GM23338 (cell line): ENCODE results near the gene SCN4B. TPM values are rescaled to one million over a fixed set of nuclear protein-coding genes. Genes with fewer than 3 reads are reported as not detected.

Experiments
- ATAC-seq: fragments of 200-7000 bp; cut with Tn5 transposase; 3 replicates; pipeline ENCODE4 v1.9.1; 2020
- DNase-seq: peaks from one replicate; pipeline ENCODE4 v3.0.0-alpha.2; 2015; ENCODE audit warnings: low spot score
- H2AFZ ChIP-seq: fragments of 200-600 bp; sonication (generic); 2 replicates; pipeline ENCODE4 v1.8.0; 2016; ENCODE audit warnings: antibody characterized with exemption, mild to moderate bottlenecking, moderate library complexity
- H3F3A ChIP-seq: fragments of 200-600 bp; sonication (generic); replicated peaks from 2 replicates; pipeline ENCODE4 v1.8.0; 2017; ENCODE audit warnings: antibody characterized with exemption, mixed run types, low read depth
- H3K27ac ChIP-seq: fragments of 200-600 bp; sonication (generic); 2 replicates; pipeline ENCODE4 v1.6.1; 2016; ENCODE audit warnings: low read depth
- H3K27me3 ChIP-seq: fragments of 200-600 bp; sonication (generic); 2 replicates; pipeline ENCODE4 v1.8.0; 2016; ENCODE audit warnings: mild to moderate bottlenecking, mixed run types, moderate library complexity; ENCODE audit not compliant: insufficient read depth
- H3K36me3 ChIP-seq: fragments of 200-600 bp; sonication (generic); 2 replicates; pipeline ENCODE4 v1.8.0; 2016; ENCODE audit warnings: mild to moderate bottlenecking; ENCODE audit not compliant: insufficient read depth
- H3K4me1 ChIP-seq: fragments of 200-600 bp; sonication (generic); 2 replicates; pipeline ENCODE4 v1.8.0; 2016; ENCODE audit warnings: mild to moderate bottlenecking, moderate library complexity; ENCODE audit not compliant: insufficient read depth
- H3K4me2 ChIP-seq: fragments of 200-600 bp; sonication (generic); 2 replicates; pipeline ENCODE4 v1.7.1; 2017; ENCODE audit warnings: mixed run types
- H3K4me3 ChIP-seq: fragments of 200-600 bp; sonication (generic); 2 replicates; pipeline ENCODE4 v1.6.1; 2016; ENCODE audit warnings: mixed run types
- H3K79me2 ChIP-seq: fragments of 200-600 bp; sonication (generic); replicated peaks from 2 replicates; pipeline ENCODE4 v1.8.0; 2017; ENCODE audit warnings: mild to moderate bottlenecking; ENCODE audit not compliant: insufficient read depth
- H3K9me2 ChIP-seq: fragments of 200-600 bp; sonication (generic); 2 replicates; pipeline ENCODE4 v1.8.0; 2017; ENCODE audit not compliant: insufficient read depth
- H4K20me1 ChIP-seq: fragments of 200-600 bp; sonication (generic); replicated peaks from 2 replicates; pipeline ENCODE4 v1.8.0; 2017; ENCODE audit warnings: mild to moderate bottlenecking; ENCODE audit not compliant: insufficient read depth
- H3K27ac Mint-ChIP-seq: 2 replicates; pipeline ENCODE4 v1.8.0; 2020; ENCODE audit warnings: inconsistent platforms, mild to moderate bottlenecking, moderate library complexity, mixed read lengths
- H3K27me3 Mint-ChIP-seq: 3 replicates; pipeline ENCODE4 v1.8.0; 2022; ENCODE audit warnings: low read depth, mild to moderate bottlenecking, moderate library complexity, mixed read lengths, inconsistent platforms; ENCODE audit not compliant: insufficient read depth, poor library complexity
- H3K36me3 Mint-ChIP-seq: 3 replicates; pipeline ENCODE4 v1.8.0; 2021; ENCODE audit warnings: low read depth, mild to moderate bottlenecking, inconsistent platforms, moderate library complexity, mixed read lengths
- H3K4me1 Mint-ChIP-seq: 3 replicates; pipeline ENCODE4 v1.8.0; 2020; ENCODE audit warnings: mild to moderate bottlenecking, inconsistent platforms, mixed read lengths
- H3K4me3 Mint-ChIP-seq: 3 replicates; pipeline ENCODE4 v1.8.0; 2021; ENCODE audit warnings: moderate library complexity, mild to moderate bottlenecking, inconsistent platforms, mixed read lengths
- H3K9me3 Mint-ChIP-seq: 3 replicates; pipeline ENCODE4 v1.8.0; 2020; ENCODE audit warnings: moderate library complexity, mild to moderate bottlenecking, inconsistent platforms, mixed read lengths
- CTCF ChIP-seq, 2 experiments: fragments of 200-600 bp in 1 of 2; sonication (generic) in 1 of 2; conservative IDR thresholded peaks; 2 replicates each; pipeline versions ENCODE4 v1.5.1 to v1.6.1; 2016 to 2017; ENCODE audit warnings: antibody characterized with exemption in 2 of 2, low read depth in 2 of 2, mild to moderate bottlenecking in 2 of 2, moderate library complexity in 1 of 2
- ETS1 ChIP-seq: IDR thresholded peaks from 2 replicates; pipeline ENCODE4 v1.6.1; 2016; ENCODE audit warnings: antibody characterized with exemption
- EZH2 ChIP-seq: fragments of 200-600 bp; sonication (generic); IDR thresholded peaks from one replicate; pipeline ENCODE4 v1.8.0; 2017; ENCODE audit warnings: antibody characterized with exemption, mild to moderate bottlenecking, low read depth; ENCODE audit not compliant: unreplicated experiment
- EZH2phosphoT487 ChIP-seq: fragments of 200-600 bp; sonication (generic); IDR thresholded peaks from one replicate; pipeline ENCODE4 v1.8.1; 2018; ENCODE audit warnings: antibody characterized with exemption; ENCODE audit not compliant: unreplicated experiment
- JUNB ChIP-seq: IDR thresholded peaks from one replicate; pipeline ENCODE4 v1.6.1; 2016; ENCODE audit warnings: antibody characterized with exemption; ENCODE audit not compliant: unreplicated experiment
- REST ChIP-seq: IDR thresholded peaks from one replicate; pipeline ENCODE4 v1.6.1; 2018; ENCODE audit warnings: antibody characterized with exemption; ENCODE audit not compliant: unreplicated experiment
- STAT1 ChIP-seq: IDR thresholded peaks from one replicate; pipeline ENCODE4 v1.6.1; 2016; ENCODE audit warnings: antibody characterized with exemption; ENCODE audit not compliant: unreplicated experiment
- ZNF462 ChIP-seq: fragments of 250-450 bp; sonication (Bioruptor Pico); IDR thresholded peaks from 2 replicates; pipeline ENCODE4 v1.5.0; 2020; ENCODE audit warnings: mild to moderate bottlenecking, moderate library complexity
- polyA plus RNA-seq: library from polyadenylated mRNA; unstranded; fragments of >200 nt; fragmentation: Nextera tagmentation; extraction: Ambion mirVana; gene quantifications from 2 replicates; pipeline ENCODE4 v1.2.1, GENCODE V29; 2016
- total RNA-seq: library from RNA; depleted of rRNA; stranded (reverse); fragments of >200 nt; shearing (Covaris generic); gene quantifications from 2 replicates; pipeline ENCODE4 v1.2.3, GENCODE V29; 2014

The SCN4B gene
- total and polyA plus RNA-seq, 2 experiments from 2014 or later: 0.45 to 3.0 TPM

GRCh38 chr11:118138839-118139420, 13.7 kb downstream of the SCN4B start (continued):
- no peak for TF ChIP-seq ZNF462 (CRISPR knock-in tag)
- TF ChIP-seq JUNB: no peak
- TF ChIP-seq CTCF (conservative IDR thresholded peaks at IDR 0.05; ENCODE audit: low read depth in 2 of 2): peak in 1 of 2 experiments; percentile 32; a peak in 2 of 4 replicates

- no peak overlapping the region for H3K4me3 Mint-ChIP-seq
- Histone ChIP-seq H3K79me2 (no peaks in the 10 kb centered on the region), H3K27ac (no peak overlapping the region), H3K36me3 (no peaks in the 10 kb centered on the region), H3K9me2 (no peaks in the 10 kb centered on the region), H3K4me1 (no peaks in the 10 kb centered on the region), H3K27me3 (no peaks in the 10 kb centered on the region), H3K4me3 (no peak overlapping the region), H3K4me2 (no peak overlapping the region), H4K20me1 (no peaks in the 10 kb centered on the region), H2AFZ (no peak overlapping the region), H3F3A (no peaks in the 10 kb centered on the region)
- ATAC-seq (no peak), DNase-seq (no peak)
- peaks cover 6% of the 10 kb centered on the region for H3K4me1 Mint-ChIP-seq
- peaks cover 11% of the 10 kb centered on the region for H3K27me3 Mint-ChIP-seq
- H3K27ac Mint-ChIP-seq: no peak overlapping the region
- no peaks in the 10 kb centered on the region for H3K9me3 Mint-ChIP-seq
- no peaks in the 10 kb centered on the region; the same call in 2 of the 3 replicates for H3K36me3 Mint-ChIP-seq
- TF ChIP-seq REST (no peak), STAT1 (no peak), EZH2 (no peak), EZH2phosphoT487 (no peak), ETS1 (no peak)
Measured at GRCh38 chr11:118136801-118137200, 15.8 kb downstream of the SCN4B start.
